NT2/D1 (cell line): Measurements from ENCODE around the gene TXNL4B.

ENCODE experiments used
- DNase-seq: peaks from one replicate; pipeline ENCODE4 v3.0.0-alpha.2; 2011; ENCODE audit warnings: low read depth, low spot score
- H3K27me3 ChIP-seq: 2 replicates; pipeline ENCODE4 v1.6.0; 2011; ENCODE audit warnings: mild to moderate bottlenecking; ENCODE audit not compliant: insufficient read length, insufficient read depth
- H3K36me3 ChIP-seq: 2 replicates; pipeline ENCODE4 v1.6.1; 2011; ENCODE audit warnings: mild to moderate bottlenecking, low read length, mixed read lengths; ENCODE audit not compliant: insufficient read depth, insufficient read length
- H3K4me1 ChIP-seq: 2 replicates; pipeline ENCODE4 v1.5.1; 2011; ENCODE audit not compliant: insufficient read depth, insufficient read length
- H3K4me3 ChIP-seq: 2 replicates; pipeline ENCODE4 v1.5.1; 2011; ENCODE audit warnings: low read depth; ENCODE audit not compliant: insufficient read length
- H3K9ac ChIP-seq: 2 replicates; pipeline ENCODE4 v1.6.0; 2011; ENCODE audit warnings: low read depth; ENCODE audit not compliant: insufficient read length
- H3K9me3 ChIP-seq: 2 replicates; pipeline ENCODE4 v1.5.1; 2011; ENCODE audit warnings: mild to moderate bottlenecking, low read length; ENCODE audit not compliant: insufficient read depth
- SUZ12 ChIP-seq: IDR thresholded peaks from 2 replicates; pipeline ENCODE4 v1.6.1; 2011; ENCODE audit not compliant: insufficient read length, insufficient read depth; ENCODE audit errors: extremely low read depth
- YY1 ChIP-seq: IDR thresholded peaks from 2 replicates; pipeline ENCODE4 v1.6.1; 2011; ENCODE audit not compliant: insufficient read length, insufficient read depth
- ZNF274 ChIP-seq: IDR thresholded peaks from 2 replicates; pipeline ENCODE4 v1.6.1; 2011; ENCODE audit warnings: mild to moderate bottlenecking, low read depth, low read length

TXNL4B gene

DNA sequence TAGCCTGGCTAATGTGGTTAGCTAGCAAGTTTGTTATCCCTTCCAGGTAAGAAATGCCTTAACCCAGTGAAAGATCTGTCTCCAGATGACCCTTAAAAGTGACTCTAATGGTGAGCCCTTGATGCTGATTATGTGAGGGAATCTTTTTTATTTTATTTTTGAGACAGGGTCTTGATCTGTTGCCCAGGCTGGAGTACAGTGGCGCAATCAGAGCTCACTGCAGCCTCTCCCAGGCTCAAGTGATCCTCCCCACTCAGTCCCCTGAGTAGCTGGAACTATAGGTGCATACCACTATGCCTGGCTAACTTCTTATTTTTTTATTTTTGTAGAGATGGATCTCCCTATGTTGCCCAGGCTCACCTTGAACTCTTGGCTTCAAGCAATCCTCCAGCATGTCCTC, 49.9 kb downstream of the TXNL4B start:
- no peaks in the 10 kb centered on the region for H3K4me1 ChIP-seq
- no peak for DNase-seq
- no peaks in the 10 kb centered on the region for H3K36me3 ChIP-seq
- H3K4me3 ChIP-seq: no peak overlapping the region
- no peak overlapping the region for H3K9ac ChIP-seq
- H3K9me3 ChIP-seq: no peaks in the 10 kb centered on the region
- TF ChIP-seq YY1 (no peak), ZNF274 (no peak), SUZ12 (no peak)
- no peaks in the 10 kb centered on the region for H3K27me3 ChIP-seq

DNA sequence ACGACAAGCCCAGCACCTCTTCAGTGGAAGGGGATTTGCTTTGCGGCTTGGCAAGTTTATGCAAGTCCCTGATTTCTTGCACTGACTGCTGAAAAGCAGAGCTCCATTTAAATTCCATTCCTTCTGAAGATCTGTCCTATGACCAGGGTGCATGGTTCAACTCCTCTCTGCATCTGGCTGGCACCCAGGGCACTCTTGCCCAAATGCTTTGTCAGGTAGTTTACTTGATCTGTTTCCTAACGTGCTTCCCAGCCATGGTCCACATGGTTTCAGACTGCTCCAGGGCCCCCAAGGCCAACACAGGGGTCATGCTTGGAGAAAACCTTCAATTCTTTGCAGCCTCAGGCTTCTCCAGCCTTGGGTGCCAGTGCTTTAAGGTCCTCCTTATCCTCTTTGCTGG, 50.4 kb downstream of the TXNL4B start:
- Histone ChIP-seq H3K9ac (no peak overlapping the region), H3K4me3 (no peak overlapping the region), H3K9me3 (no peaks in the 10 kb centered on the region), H3K36me3 (no peaks in the 10 kb centered on the region), H3K4me1 (no peaks in the 10 kb centered on the region), H3K27me3 (no peaks in the 10 kb centered on the region)
- TF ChIP-seq YY1: no peak
- no peak for TF ChIP-seq SUZ12
- no peak for TF ChIP-seq ZNF274
- no peak for DNase-seq

DNA sequence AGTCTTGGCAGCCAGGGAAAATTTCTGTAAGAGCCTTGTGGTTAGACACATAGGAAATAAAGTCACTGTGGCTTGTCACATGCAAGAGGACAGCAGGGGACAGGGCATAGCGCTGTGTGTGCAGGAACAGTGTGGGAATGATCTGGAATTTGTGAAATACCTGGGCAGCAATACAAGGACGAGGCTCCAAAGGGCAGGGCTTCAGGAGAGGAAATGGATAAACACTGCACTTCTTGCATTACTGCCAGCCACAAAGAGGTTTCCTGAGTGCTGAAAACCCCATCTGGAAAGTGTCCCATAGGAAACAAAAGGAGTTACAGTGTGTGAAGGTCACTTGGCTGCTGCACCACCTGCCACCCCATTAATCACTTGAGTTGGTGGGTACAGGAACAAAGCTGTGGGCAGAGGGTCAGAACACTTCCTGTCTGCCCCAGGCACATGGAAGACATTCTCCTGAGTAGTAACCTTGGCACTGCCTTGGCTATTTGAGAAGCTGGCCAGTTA, 51.2 kb downstream of the TXNL4B start:
- H3K9ac ChIP-seq: no peak overlapping the region
- H3K36me3 ChIP-seq: no peaks in the 10 kb centered on the region
- no peak overlapping the region for H3K4me3 ChIP-seq
- H3K9me3 ChIP-seq: no peaks in the 10 kb centered on the region
- no peaks in the 10 kb centered on the region for H3K27me3 ChIP-seq
- TF ChIP-seq ZNF274: no peak
- H3K4me1 ChIP-seq: no peaks in the 10 kb centered on the region
- no peak for DNase-seq

DNA sequence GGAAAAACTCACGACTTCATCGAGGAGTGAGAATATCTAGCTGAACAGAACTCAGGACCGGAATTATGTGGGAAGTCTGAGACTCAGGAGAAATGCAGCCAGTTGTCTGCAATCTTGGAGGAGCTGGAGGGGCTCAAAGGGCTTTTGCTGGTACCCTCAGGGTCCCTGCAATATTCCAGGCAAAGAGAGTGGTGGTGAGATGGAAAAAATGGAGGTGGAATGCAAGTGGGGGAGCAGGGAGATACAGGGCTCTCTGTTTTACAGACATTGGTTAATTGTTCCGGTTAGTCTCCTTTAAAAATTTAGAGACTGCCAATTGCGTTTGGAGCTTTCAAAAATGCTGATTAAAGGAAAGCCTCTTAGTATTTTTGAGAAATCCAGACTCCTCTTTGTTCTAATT, 57.3 kb downstream of the TXNL4B start:
- no peak for TF ChIP-seq YY1
- TF ChIP-seq SUZ12: no peak
- no peak for TF ChIP-seq ZNF274
- Histone ChIP-seq H3K4me3 (no peak overlapping the region), H3K9ac (no peak overlapping the region), H3K27me3 (no peaks in the 10 kb centered on the region), H3K4me1 (no peaks in the 10 kb centered on the region), H3K36me3 (no peaks in the 10 kb centered on the region), H3K9me3 (no peaks in the 10 kb centered on the region)
- no peak for DNase-seq
